Measurements from ENCODE around the gene IQGAP3. TPM values are rescaled to one million over a fixed set of nuclear protein-coding genes. Genes with fewer than 3 reads are reported as not detected.
A peak's percentile ranks its signal among the peaks of the same experiment; 100 is the strongest.

Gene IQGAP3
- total RNA-seq, 1 donor from 2014 or later = 1.1 TPM

DNA sequence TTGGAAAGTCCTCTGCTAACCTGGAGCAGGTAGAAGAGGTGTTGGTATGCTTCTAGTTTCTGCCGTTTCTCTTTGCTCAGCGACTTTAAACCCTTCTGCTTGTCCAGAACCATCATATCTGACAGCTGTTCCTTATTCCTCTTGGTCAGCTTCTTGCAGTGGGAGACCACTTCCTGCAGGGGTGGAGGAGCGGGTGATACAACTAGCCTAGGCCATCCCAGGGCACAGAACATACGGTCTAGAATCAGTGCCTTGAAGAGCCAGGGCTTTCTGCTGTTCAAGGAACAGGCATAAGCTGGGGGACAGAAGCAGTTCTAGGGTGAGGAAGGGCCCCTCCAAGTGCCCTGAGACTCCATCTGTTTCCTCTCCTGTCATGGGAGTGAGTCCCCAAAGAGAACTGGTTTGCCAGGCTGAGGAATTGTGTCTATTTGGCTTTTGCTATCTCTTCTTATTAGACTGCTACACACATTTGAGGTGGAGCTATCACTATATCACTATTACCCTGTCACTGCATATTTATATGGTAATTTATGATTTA, 32.5 kb downstream of the IQGAP3 start:
- DNase-seq = no peak

DNA sequence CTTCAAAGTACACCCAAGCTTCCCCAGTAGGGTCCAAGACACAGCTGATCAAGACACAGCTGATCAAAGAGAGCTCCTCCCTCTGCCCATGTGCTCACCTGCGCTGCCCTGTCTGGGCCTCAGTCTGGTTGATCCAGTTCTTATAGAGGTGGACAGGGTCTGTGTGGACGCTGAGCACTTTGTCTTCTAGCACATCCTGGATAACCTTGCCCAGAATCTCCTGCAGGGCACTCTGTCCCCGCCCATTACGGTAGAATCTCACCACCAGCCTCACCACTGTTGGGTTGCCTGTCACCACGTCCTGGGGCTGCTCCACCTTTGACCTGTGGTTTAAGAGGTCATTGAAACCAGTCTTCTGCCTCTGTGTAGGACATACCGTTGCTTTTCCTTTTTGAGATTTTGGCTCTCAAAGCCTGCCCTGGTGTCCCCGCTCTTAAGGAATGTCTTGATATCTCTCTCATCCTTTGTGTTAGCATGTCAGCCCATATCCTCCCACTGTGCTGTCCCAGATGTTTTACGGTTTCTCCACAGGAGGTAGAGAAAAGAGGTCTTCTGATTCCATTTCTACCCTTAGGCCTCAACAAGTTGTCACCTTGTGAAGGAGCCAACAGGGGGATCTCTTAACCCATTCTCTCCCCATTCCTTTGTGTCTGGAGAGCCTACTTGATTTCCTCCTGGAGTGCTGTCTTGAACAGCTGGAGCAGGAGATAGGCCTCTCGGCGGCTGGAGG, 33.5 kb downstream of the IQGAP3 start:
- no peak for DNase-seq

DNA sequence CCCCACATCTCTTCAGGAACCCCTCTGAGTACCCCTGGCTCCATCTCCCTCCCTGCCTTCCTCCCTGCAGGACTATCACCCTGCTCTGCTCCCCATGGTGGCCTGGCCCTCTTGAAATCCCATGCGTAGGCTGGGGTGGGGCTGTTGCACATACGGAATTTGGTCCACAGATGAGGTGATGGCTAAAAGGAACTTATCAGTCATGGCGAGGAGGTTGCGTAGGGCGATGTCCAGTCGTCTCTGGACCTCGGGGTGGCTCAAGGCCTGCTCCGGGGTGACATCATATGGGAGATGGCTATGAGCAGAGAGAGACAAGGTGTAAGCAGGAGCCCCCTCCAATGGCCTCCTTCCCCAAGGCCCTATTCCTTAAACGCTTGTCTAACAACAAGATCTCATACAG, 35.3 kb downstream of the IQGAP3 start:
- no peak for DNase-seq

- no peak for DNase-seq
Observed at GRCh38 chr1:156534424-156535060, 37.8 kb downstream of the IQGAP3 start.

- DNase-seq = no peak
Observed at GRCh38 chr1:156533568-156534220, 38.7 kb downstream of the IQGAP3 start.

- no peak for DNase-seq
Observed at GRCh38 chr1:156532374-156532773, 40.0 kb downstream of the IQGAP3 start.

- DNase-seq = no peak
Observed at GRCh38 chr1:156530006-156530405, 42.4 kb downstream of the IQGAP3 start.

DNA sequence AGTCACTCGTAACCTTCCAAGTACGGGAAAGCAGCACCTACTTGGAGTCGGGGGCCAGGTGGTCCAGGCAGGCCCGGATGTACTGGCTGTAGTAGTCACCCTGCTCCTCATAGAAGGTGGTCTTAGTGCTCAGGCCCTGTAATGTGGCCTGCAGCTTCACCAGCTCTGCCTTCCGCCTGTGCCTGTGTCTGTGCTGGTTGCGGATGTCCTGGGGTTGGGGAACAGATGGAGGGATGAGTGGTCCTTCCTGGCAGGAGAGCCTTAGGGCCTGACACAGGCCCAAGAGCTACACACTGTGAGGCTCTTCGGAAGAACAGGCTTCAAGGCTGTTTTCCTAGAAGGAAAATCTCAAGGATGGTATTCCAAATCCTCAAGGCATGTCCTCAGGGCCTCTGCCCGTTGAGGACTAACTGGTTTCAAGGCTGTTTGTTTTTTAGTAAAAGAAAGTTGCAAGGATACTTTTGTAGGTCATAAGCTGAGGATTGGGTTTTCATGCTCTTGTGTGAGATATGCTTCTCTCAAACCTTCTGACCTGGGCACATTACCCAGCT, 43.4 kb downstream of the IQGAP3 start:
- no peak for DNase-seq

DNA sequence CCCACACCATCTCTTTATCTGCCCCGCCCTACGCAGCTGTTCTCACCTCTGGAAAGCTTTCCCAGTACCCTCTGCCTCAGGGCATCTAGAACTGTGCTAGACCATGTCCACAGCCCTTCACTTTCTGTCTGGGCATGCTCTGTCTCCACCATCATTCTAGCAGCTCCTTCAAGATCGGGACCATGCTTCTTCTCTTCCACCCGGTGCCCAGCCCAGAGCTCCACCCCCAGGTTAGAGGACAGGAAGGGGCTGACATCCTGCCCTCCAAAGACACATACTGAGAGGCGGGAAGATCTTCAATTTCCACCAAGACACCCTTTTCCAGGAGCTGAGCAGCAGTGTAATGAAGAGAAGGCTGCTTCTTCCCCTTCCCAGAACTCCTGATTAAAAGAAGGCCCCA, 44.1 kb downstream of the IQGAP3 start:
- DNase-seq = no peak

DNA sequence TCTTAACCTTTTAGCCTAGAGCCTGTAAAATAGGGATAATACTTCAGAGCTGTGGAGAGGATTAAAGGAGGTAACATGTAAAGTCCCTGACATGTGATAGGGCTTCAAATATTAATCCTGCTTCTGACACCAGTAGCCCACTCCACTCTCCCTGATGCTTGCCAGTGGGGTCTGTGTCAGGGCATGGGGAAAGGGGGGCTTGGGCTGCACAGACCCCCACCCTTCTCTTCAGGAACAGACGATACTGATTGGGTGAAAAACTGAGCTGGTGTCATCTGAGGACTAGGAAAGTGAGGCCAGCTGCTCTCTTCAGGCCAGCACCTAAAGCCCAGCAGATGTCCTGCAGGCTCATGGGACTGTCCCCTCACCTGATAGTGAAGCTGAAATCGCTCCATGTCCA, 44.8 kb downstream of the IQGAP3 start:
- no peak for DNase-seq

GRCh38 chr1:156525856-156526489, 46.4 kb downstream of the IQGAP3 start:
- no peak for DNase-seq

GRCh38 chr1:156525071-156525501, 47.3 kb downstream of the IQGAP3 start:
- no peak for DNase-seq

DNA sequence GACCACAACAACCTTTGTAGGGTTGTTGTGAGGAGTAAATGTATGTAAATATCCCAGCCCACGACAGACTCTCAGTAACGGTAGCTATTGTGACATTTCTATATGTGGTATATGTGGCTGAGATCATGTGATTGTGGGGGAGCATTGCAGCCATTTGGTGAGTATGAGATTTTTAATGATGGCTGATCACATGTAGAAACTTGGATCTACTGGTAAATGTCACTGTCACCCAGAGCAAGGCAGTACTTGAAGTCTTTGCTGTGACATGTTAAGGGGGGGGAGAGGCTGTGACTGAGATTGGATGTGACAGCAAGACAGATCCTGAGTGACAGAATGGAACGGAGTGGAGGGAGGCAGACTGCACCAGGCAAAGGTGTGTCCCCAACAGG, 47.9 kb downstream of the IQGAP3 start:
- DNase-seq = no peak

- DNase-seq = no peak
Observed at GRCh38 chr1:156523801-156524480, 48.4 kb downstream of the IQGAP3 start.

GRCh38 chr1:156522443-156522970, 49.9 kb downstream of the IQGAP3 start:
- DNase-seq = no peak

DNA sequence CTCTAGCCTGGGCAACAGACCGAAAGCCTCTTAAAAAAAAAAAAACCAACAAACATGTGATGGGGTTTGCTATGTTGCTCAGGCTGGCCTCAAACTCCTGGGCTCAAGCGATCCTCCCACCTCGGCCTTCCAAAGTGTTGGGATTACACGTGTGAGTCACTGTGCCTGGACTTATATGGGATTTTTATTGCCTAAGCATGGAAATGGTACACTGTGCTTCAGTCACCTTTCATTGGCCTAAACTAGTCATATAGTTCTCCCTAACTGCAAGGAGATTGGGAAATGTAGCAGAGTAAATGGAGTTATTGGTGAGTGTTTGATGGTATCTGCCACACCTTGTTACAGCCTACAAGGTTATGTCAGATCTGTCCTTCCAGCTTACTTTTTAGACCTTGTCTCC, 54.6 kb downstream of the IQGAP3 start:
- no peak for DNase-seq

DNA sequence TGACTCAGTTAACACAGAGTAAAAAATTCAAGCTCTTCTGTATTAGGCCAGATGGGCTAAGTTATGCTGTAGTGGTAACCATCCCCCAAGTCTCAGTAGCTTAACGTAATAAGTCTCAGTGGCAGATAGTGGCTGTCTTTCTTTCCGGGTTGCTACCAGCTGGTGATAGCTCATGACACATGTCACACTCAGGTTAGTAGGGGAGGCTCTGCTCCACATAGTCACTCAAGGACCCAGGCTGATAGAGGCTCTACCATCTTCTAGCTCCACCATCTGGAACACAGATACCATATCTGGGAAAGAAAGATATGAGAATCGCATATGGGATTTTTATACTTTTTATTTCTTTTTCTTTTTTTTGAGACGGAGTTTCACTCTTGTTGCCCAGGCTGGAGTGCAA, 55.5 kb downstream of the IQGAP3 start:
- DNase-seq = no peak

DNA sequence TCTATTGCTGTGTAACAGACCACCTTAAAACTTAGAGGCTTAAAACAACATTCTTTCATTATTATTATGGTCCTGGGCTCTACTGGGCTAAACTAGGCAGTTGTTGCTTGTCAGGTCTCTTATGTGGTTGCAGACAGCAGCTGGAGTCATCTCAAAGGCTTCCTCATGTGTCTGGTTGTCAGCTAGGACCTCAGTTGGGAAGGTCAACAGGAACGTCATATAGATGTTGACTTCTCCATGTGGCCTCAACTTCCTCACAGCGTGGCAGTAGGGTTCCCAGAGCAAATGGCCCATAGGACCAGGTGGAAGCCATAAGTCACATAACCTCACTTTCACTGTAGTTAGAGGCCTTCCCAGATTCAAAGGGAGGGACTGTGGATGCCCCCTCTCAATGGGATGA, 56.4 kb downstream of the IQGAP3 start:
- DNase-seq = no peak

GRCh38 chr1:156513185-156513584, 59.2 kb downstream of the IQGAP3 start:
- DNase-seq = no peak

DNA sequence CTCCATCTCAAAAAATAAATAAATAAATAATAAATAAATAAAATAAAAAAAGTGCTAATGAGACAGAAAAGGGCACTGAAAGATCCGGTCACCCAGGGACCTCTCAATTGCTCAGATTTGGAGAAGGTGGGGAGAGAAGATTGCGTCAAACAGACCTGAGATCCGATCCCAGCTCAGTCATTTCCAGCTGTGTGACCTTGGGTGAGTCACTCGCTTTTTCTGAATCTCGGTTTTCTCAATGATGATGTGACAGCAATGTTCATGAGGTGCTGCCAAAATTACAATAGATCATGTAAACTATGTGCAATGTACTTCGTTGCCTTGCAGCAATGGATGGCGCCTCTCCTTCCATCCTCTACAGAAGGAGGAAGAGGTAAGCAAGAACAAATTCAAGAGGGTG, 60.7 kb downstream of the IQGAP3 start:
- DNase-seq = no peak

DNA sequence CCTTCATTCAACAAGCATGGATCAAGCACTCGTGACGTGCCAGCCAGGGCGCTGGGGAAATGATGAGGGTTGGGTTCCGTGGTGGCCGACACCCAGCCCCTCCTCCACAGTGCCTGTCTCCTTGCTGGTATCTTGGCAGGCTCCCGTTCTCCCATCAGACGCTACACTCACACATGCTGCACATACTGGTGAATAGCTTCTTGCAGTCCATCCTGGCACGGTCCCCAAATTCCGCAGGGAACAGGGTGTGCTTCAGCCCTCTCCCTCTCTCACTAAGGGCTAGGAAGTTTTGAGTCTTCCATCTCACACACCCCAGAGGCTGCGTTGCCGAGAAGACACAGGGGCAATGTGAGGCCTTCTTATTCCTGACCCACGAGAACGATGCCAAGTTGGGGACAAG, 61.7 kb downstream of the IQGAP3 start:
- DNase-seq = peak; percentile 83
